Adipose tissue (tissue), 3 donors: ENCODE measurements around the gene AAGAB. TPM values are rescaled to one million over a fixed set of nuclear protein-coding genes. Genes with fewer than 3 reads are reported as not detected.
A peak's percentile ranks its signal among the peaks of the same experiment; 100 is the strongest.

Experiments used
- H3K27ac ChIP-seq: one replicate; pipeline ENCODE4 v1.5.1; 2013; ENCODE audit warnings: low read depth, low read length
- WGBS, 3 donors: extraction: QIAGEN DNeasy Blood & Tissue Kit; methylation state at CpG; one replicate each; pipeline ENCODE4 v1.1.7; 2013; 5-methylcytosine and 5-hydroxymethylcytosine counted together
- polyA plus RNA-seq, 3 donors: library from polyadenylated mRNA; stranded (reverse); fragments of 200-250 nt; gene quantifications; one replicate each; pipeline ENCODE4 v1.2.3, GENCODE V29; 2013
- donor health status: healthy with polysubstance abuse.
- donor health status: Bipolar disorder and iron deficiency.
- donor health status: healthy.

AAGAB gene
- polyA plus RNA-seq, 3 donors, result 9.5 to 20.8 (median 13.6) TPM

DNA sequence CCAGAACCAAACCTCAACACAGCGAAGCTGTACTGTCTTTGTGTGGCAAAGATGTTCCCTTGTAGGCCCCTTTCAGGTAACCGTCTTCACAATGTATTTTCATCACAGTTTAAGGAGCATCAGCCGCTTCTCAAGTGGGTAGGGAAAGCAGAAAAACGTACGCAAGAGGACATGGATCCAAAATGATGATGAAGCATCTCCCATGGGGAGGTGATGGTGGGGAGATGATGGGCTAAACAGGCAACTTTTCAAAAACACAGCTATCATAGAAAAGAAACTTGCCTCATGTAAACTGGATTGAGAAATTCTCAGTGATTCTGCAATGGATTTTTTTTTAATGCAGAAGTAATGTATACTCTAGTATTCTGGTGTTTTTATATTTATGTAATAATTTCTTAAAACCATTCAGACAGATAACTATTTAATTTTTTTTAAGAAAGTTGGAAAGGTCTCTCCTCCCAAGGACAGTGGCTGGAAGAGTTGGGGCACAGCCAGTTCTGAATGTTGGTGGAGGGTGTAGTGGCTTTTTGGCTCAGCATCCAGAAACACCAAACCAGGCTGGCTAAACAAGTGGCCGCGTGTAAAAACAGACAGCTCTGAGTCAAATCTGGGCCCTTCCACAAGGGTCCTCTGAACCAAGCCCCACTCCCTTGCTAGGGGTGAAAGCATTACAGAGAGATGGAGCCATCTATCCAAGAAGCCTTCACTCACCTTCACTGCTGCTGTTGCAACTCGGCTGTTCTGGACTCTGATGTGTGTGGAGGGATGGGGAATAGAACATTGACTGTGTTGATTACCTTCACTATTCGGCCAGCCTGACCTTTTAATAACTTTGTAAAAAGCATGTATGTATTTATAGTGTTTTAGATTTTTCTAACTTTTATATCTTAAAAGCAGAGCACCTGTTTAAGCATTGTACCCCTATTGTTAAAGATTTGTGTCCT, 60.0 kb downstream of the AAGAB start:
- 71 to 90% (median 75%) methylated on average over 9 of the region's 9 CpGs for WGBS, 3 donors

DNA sequence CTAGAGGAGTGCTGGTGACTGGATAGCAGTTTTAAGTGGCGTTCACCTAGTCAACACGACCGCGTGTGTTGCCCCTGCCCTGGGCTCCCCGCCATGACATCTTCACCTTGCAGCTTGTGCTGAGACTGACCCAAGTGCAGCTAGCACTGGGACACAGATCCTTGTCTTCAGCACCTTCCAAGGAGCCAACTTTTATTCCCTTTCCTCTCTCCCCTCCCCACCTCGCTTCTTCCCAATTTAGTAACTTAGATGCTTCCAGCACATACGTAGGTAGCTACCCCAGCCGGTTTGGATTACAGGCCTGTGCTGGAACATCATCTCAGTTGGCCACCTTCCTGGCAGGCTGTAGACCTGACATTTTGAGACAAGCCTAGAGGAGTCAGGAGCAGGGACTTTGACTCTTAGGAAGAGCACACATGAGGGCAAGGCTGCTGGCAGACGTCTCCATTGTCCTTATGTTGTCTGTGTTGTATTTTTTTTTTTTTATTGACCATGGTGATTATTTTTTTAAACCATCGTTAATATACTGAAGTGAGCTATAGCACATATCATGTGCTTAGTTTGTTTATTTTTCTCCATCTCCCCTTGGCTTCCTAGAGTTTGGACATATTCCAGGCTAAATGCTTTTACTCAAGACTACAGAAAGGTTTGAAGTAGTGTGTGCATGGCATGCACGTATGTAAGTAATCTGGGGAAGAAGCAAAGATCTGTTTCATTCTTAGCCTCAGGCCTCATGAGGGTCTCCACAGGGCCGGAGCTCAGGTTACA, 61.1 kb downstream of the AAGAB start:
- no peak overlapping the region for H3K27ac ChIP-seq
- WGBS, 3 donors, result 72 to 83% (median 78%) methylated on average over 10 to 12 of the region's 12 CpGs

More for the DNA sequence above, 60.0 kb downstream of the AAGAB start:
- no peak overlapping the region for H3K27ac ChIP-seq

DNA sequence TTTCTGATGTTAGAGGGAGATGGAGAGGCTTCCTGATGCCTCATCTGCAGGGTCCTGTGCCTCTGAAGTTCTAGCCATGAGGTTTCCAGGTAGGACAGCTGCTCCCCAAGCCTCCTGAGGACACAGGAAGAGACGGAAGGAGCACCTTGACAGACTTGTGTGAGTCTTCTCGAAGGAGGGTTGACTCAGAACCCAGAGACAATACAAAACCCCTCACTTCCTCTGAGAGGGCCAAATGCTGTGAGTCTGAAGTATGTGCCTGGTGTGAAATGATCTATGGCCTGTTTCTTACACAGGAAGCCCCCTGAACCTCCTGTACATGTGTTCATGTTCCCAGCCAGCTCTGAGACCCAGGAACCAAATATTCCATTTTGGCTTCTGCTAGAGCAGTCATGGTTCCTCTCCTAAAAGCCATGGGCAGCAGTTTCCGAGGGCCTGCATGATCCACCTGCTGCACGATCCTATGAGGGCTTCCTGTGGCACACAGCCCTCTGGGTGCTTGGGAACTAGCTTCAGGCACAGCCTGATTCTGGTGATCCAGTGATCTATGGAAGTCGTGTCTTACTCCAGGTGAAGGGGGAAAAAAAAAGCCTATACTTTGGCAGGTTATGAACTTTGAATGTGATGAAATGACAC, 62.2 kb downstream of the AAGAB start:
- 89 to 93% (median 90%) methylated on average over 5 of the region's 5 CpGs for WGBS, 3 donors
- H3K27ac ChIP-seq, result no peak overlapping the region

DNA sequence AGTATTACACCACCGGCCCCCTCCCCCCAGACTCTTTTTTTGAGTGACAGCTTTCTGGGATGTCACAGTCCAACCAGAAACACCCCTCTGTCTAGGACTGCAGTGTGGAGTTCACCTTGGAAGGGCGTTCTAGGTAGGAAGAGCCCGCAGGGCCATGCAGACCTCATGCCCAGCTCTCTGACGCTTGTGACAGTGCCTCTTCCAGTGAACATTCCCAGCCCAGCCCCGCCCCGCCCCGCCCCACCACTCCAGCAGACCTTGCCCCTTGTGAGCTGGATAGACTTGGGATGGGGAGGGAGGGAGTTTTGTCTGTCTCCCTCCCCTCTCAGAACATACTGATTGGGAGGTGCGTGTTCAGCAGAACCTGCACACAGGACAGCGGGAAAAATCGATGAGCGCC, 63.6 kb downstream of the AAGAB start:
- no peak overlapping the region for H3K27ac ChIP-seq
- 88 to 95% (median 93%) methylated on average over 11 of the region's 11 CpGs for WGBS, 3 donors

DNA sequence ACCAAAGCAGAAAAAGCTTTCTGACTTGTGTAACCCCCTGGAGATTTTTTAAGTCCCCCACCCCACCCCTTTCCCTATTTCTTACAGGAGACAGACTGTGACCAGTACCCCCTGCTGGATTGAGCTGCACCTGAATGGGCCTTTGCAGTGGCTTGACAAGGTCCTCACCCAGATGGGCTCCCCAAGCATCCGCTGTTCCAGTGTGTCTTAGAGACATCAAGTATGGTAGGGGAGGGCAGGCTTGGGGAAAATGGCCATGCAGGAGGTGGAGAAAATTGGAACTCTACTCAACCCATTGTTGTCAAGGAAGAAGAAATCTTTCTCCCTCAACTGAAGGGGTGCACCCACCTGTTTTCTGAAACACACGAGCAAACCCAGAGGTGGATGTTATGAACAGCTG, 64.1 kb downstream of the AAGAB start:
- 73 to 93% (median 92%) methylated on average over 2 of the region's 2 CpGs for WGBS, 3 donors

DNA sequence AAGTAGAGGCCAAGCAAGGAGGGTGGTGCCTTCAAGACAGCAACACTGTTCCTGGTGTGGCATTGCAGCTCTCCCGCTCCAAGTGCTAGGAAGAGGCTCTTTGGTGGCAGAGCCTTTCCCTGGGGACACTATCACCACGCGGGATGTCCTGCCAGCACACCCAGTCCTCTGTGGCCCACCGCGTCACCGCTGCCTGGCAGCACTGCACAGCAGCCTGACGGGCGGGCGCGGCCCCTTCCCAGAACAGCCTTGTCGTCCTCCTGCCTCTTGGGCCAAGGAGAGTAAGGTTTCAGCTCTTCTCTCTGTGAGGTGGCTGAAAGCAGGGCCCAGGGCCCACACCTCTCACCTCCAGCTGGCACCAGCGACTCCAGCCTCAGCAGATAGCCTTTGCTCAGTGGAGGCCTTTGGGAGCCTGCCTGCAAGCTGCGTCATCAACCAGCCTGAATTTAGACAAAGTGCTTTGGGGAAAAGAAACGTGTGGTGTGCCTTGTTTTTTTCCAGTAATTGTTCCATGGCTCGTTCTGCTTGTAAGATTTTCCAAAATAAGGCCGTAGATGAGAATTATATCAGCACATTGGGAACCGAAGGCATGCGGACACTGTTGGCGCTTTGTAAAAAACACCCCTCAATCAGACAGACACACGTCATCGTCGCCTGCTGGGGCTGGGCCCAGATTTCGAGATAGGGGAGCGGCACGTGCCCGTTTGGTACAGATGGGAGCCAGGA, 65.0 kb downstream of the AAGAB start:
- H3K27ac ChIP-seq, result peak overlapping the region; percentile 41
- WGBS, 3 donors, result 68 to 81% (median 77%) methylated on average over 26 of the region's 26 CpGs

More for the DNA sequence above, 64.1 kb downstream of the AAGAB start:
- no peak overlapping the region for H3K27ac ChIP-seq

DNA sequence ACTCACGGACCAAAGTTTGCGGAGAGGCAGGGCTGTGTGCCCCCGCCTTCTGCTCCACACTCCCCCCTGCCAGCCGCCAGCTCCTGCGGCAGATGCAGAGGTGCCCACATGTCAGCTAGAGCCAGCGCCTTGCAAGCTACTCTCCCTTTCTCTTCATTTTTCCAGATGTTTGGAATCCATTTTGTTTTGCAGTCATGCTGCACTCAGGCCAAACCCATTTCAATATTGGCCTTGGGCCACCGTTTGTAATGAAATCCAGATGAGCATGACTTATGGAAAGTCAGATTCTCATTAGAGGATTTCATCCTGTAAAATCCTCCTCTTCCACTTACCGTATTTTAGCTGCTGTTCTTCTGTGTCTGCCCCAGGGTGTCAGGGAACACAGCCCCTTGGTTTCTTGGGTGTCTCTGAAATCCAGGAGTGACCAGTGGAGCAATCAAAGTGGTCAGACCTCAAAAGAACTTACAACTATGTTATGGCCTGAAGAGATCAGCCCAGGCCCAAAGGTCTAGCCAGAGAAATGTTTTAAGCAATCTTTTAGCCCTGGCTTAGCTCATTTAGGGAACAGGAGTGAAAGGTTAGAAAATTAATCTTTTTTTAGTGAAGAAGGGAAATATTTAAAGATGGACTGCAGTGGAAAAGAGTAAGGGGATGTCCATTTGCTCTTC, 65.8 kb downstream of the AAGAB start:
- H3K27ac ChIP-seq, result peak overlapping the region; percentile 41
- WGBS, 3 donors, result 58 to 77% (median 66%) methylated on average over 8 of the region's 8 CpGs

DNA sequence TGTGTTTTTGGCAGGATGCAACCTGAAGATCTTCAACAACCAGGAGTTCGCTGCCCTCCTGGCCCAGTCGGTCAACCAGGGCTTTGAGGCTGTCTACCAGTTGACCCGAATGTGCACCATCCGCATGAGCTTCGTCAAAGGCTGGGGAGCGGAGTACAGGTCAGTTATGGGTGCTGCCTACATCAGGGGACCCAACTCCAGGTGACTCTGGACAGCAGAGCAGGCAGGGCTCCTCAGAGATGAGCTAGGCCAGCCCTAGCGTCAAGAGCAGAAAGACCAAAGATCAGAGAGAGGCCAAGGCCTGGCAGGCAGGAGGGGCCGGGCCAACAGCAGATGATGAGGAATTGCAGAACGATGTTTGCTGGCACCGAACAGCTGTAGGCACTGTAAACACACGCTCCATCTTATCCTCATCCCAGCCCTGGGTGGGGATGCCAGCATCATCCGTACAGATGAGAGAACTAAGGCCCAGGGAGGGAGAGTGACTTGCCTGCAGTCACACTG, 67.1 kb downstream of the AAGAB start:
- no peak overlapping the region for H3K27ac ChIP-seq
- 90 to 96% (median 95%) methylated on average over 12 of the region's 12 CpGs for WGBS, 3 donors

DNA sequence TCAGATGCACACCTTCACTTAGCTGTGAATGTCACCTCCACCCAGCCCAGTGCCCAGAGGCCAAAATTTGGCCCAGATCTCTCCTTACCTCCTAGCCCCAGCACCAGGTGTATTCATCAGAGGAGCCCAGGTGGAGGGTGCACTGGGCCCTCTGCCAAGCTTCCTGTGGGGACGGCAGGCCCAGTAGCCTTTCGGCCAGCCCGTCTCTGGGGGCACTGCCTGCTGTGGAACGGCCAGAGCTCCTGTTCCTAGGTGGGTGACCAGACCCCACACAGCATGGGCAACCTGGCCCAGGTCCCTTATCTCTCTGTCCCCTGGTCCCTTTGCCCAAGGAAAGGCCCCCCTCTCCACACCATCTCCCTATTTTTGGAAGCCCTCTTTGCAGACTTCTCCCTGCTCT, 67.8 kb downstream of the AAGAB start:
- no peak overlapping the region for H3K27ac ChIP-seq
- 55 to 81% (median 56%) methylated on average over 4 of the region's 4 CpGs for WGBS, 3 donors

DNA sequence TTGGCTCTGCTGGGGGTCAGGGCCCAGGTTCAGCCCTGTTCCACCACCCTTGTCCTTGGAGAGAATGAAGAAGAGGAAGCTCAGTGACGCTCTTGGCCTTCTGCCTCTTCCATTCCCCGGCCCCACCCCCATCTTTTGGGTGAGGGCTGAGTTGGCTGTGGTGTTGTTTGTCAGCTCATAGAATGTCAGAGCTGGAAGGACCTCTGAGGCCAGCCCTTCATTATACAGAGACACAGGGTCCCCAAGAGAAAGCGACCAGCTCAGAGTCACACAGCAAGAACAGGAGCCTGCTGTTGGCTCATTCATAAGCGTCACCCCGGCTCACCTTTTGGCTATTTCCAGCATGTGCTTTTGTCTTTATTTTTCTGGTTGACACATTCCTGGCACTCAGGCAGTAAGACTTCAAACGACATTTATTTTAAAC, 68.2 kb downstream of the AAGAB start:
- no peak overlapping the region for H3K27ac ChIP-seq
- 19 to 42% (median 42%) methylated on average over 6 of the region's 6 CpGs for WGBS, 3 donors

DNA sequence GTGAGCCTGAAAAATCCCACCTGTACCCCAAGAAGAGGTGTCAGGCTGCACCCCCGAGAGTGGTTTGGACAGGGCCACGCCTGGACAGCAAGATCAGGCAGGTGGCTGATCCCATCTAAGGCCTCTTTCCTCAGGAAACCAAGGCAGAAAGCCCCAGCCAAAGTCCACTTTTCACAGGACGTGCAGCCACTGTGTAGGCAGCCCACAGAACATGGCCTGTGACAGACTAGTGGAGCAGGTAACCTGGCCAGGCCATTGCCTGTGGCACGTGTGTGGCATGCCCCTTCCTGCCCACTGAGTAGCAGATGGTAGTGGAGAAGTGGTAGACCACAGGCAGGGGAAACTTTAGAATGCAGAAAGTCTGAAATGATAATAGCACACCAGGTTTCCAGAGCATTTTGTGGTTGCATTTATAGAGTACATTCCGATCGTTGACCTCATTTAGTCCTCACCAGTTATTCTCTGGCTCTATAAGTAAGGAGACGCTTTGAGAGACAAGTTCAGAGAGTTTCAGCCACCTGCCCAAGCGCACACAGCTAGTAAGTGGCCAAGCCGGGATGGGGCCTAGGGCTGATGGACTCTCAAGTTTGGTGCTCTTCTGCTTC, 68.7 kb downstream of the AAGAB start:
- WGBS, 3 donors, result 66 to 79% (median 68%) methylated on average over 9 of the region's 9 CpGs
- H3K27ac ChIP-seq, result no peak overlapping the region

DNA sequence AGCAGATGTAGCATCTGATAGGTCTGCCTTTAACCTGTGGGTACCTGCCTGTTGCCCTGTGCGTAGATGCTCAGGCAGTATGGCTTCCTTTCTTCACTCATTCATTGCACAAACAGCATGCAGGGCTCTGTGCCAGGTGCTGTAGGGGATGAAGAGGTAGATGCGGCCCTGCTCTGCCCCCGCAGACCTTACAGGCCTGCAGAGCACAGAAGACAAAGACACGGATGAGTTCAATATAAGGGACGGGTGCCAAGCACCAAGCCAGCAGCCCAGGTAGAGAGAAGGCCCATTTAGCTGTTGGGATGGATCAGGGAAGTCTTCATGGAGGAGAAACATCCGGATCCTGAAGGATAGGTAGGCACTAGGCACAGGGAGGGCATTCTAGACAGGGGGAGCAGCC, 69.4 kb downstream of the AAGAB start:
- H3K27ac ChIP-seq, result no peak overlapping the region
- WGBS, 3 donors, result 83 to 89% (median 88%) methylated on average over 6 of the region's 6 CpGs

DNA sequence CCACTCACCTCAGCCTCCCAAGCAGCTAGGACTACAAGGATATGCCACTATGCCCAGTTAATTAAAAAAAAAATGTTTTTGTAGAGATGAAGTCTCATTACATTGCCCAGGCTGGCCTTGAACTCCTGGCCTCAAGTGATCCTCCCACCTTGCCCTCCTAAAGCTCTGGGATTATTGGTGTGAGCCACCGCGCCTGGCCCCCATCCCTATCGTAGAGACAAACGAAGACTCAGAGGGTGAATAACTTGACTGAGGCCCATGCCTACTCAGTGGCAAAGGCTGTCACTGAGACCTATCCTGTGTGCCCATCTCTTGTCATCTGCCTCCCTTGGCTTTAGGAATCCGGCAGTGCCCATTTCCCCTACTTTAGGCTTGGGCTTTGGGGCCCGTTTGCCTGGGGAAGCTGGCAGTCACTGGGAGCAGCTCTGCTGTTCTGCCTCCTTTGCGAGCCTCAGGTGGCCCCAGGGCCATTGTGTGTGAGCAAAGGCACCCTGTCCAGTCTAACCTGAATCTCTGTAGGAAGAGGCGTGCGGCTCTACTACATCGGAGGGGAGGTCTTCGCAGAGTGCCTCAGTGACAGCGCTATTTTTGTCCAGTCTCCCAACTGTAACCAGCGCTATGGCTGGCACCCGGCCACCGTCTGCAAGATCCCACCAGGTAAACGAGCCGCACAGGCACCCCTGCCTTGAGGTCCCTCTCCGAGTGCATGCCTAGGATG, 70.1 kb downstream of the AAGAB start:
- no peak overlapping the region for H3K27ac ChIP-seq
- 84 to 88% (median 87%) methylated on average over 18 of the region's 18 CpGs for WGBS, 3 donors

DNA sequence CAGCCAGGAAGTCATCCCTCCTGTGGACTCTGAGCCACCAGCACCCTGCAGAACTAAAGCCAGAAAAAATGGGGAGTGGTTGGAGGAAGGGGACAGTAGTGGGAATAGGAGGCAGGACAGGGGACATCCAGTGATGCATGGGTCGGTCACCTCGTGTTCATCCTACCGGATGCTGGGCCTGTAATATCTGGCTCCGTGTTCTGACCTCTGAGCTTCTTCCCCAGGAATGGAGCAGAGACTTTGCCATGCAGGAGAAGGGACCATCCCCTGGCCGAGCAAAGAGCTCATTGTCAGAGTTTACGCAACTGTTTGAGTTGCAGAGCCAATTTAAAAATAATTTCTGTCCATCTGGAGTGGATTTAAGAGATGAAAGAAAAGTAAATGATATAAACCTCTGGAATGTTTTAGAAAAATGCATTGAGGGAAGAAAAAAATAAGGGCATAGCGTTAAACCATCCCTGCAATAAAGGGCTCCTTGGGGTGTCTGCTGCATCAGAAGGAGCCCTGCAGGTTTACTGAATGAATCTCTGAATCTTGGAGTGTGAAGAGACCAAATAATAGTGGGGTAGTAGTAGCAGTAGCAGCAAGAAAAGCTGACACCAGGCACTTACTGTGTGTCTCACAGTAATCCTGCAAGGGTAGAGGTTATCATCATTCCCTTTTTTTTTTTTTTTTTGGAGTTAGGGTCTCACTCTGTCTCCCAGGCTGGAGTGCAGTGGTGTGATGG, 70.9 kb downstream of the AAGAB start:
- 60 to 74% (median 72%) methylated on average over 7 of the region's 7 CpGs for WGBS, 3 donors
- H3K27ac ChIP-seq, result no peak overlapping the region

DNA sequence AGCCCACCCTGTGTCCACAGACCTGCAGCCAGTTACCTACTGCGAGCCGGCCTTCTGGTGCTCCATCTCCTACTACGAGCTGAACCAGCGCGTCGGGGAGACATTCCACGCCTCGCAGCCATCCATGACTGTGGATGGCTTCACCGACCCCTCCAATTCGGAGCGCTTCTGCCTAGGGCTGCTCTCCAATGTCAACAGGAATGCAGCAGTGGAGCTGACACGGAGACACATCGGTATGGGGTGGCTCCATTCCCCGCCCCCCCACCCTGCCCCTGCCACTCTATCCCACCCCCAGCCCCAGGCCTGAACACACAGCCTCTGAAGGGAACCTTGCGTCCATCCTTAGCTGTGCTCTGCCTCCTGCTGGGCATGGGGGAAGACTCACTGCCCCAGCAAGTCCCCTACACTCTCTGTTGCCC, 73.2 kb downstream of the AAGAB start:
- no peak overlapping the region for H3K27ac ChIP-seq
- WGBS, 3 donors, result 95 to 97% (median 96%) methylated on average over 15 of the region's 15 CpGs
